Stimulated activated CD4-positive, alpha-beta T cell treated with anti-CD3 and anti-CD28 coated beads, TNF-alpha, amount 100 ng/mL, for 24 hours (primary cell): Measurements from ENCODE around the gene GPR3.

Experiments
- DNase-seq, 3 experiments: peaks; one replicate each; pipeline ENCODE4 v3.0.0-alpha.2; 2020; ENCODE audit warnings: low read depth in 3 of 3

Gene GPR3, protein sequence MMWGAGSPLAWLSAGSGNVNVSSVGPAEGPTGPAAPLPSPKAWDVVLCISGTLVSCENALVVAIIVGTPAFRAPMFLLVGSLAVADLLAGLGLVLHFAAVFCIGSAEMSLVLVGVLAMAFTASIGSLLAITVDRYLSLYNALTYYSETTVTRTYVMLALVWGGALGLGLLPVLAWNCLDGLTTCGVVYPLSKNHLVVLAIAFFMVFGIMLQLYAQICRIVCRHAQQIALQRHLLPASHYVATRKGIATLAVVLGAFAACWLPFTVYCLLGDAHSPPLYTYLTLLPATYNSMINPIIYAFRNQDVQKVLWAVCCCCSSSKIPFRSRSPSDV

DNA sequence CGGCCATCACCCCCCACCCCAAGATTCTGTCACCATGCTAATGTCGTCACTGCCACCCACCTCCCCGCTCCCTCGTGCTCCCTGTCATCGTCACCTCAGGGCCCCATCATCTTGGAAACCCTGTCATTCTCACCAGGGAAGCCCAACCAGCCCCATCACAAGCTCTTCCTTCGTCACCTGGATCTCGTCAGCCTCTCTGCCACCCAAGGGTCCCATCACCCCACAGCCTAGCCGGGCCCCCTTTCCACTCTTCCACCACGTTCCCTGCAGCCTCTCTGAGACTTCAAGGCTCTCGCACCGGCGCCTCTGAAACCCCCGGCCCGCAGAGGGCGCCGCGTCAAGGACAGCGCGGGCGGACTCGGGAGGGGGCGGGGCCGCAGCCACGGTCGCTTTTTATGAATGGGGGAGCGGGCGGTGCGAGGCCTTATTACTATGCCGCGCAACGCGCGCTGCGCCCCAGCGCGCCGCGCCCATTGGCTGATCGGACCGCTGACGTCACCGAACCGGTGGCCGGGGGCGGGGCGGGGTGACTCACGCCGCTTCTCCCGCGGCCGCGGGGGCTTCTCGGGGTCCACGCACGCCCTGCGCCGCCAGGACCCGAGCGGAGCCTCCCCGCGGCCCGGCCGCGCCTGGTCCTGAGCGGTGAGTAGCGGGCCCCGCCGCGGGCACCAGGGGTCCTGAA is at the start of gene GPR3:
GPR3 (plus strand) TSS at position 527 of the 682 bp plus-strand sequence. CDS start 1,177 bp downstream, outside the sequence.
- DNase-seq: peak; percentile 85 to 96 (median 88)

DNA sequence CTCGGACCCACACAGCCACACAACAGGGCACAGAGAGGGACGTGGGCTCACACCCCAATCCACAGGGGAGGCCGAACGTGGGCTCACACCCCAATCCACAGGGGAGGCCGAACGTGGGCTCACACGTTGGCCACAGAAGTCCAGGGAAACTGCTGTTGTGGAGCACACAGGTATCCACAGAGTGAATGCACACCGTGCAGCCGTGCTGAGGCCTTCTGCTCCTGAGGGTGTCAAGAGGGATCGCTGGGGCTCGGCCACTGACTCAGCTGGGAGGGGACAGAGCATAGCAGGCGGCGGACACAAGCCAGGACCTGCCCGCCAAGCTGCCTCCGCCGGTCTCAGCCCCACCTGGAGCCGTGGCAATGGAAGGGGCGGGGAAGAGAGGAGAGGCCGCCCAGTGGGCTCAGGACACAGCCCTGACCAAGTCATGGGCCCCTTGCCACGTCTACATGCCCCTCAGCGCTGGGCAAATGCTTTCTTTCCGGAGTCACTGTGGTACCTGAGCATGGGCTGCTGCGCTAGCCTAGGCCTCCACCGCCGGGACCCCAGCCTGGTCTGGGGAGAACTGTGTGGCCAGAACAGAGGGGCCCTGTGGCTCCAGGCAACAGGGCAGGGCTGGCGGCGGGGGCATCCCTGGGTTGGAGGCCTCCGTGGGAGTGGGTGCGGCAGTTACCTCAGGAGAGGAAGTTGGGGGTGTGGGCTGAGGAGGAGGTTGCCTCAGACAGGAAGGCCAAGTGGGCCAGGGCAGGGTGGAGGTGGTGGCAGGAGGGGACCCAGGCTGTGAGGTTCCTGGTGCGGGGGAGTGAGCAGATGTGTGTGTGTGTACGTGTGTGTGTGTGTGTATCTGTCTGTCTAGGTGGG is 49.4 kb upstream of the GPR3 start:
- peak in 1 of 3 experiments; percentile 59 for DNase-seq

DNA sequence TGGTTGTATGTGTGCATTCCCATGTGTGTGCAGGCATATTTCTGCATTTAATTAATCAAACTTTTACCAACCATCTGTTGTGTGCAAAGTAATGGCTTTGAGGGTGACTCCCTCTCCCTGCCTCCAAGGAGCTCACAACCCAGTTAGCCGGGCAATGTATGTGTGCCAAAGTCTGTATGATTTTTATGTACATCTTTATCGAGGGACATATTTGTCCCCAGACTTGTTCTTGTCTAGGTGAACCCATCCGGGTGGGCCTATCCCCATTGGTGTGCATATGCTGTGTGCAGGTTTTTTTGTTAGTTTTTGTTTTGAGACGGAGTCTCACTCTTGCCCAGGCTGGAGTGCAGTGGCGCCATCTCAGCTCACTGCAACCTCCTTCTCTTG is 48.8 kb upstream of the GPR3 start:
- DNase-seq: no peak

DNA sequence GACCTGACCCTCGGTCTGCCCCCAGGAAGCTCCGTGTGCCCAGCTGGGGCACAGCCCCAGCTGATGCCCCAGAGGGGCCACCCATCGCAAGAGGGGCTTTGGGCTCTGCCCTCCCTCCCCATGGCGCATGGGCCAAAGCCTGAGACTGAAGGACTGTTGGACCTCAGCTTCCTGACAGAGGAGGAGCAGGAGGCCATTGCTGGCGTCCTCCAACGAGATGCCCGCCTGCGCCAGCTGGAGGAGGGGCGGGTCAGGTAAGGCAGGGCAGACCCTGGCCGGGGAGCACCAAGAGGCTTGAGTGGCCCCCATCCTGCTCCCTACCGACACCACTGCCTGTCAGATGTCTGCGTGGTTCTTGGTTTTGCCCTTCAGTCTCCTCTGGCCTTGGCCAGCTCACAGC is 47.1 kb upstream of the GPR3 start:
- no peak for DNase-seq

DNA sequence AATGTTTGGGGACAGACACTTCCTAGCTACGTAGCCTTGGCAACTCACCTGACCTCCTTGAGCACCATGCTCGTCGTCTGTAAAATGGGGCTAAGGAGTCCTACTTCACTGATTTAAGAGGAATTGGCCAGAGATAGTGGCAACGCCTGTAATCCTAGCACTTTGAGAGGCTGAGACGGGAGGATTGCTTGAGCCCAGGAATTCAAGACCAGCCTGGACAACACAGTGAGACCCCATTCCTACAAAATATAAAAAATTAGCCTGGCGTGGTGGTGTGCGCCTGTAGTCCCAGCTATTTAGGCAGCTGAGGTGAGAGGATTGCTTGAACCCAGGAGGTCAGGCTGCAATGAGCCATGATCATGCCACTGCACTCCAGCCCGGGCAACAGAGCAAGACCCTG is 46.1 kb upstream of the GPR3 start:
- DNase-seq: no peak

DNA sequence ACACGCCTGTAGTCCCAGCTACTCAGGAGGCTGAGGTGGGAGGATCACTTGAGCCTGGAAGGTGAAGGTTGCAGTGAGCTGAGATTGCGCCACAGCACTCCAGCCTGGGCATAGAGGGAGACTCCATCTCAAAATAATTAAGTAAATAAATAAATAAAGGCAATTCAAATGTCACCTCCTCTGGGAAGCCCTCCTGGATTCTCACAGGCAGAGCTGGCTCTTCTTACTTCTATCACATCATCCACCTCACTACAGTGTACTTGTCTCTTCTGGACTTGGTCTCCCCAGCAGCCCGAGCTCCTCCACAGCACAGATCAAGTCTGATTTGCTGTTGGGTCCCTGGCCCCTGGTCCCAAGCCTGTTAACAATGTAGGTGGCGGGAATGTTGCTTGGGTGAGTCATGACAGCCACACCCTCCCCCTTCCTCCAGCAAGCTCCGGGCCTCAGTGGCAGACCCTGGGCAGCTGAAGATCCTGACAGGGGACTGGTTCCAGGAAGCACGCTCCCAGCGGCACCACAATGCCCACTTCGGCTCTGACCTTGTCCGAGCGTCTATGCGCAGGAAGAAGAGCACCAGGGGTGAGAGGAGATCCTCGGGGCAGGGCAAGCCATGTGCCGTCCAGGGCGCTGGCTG is 45.3 kb upstream of the GPR3 start:
- no peak for DNase-seq

DNA sequence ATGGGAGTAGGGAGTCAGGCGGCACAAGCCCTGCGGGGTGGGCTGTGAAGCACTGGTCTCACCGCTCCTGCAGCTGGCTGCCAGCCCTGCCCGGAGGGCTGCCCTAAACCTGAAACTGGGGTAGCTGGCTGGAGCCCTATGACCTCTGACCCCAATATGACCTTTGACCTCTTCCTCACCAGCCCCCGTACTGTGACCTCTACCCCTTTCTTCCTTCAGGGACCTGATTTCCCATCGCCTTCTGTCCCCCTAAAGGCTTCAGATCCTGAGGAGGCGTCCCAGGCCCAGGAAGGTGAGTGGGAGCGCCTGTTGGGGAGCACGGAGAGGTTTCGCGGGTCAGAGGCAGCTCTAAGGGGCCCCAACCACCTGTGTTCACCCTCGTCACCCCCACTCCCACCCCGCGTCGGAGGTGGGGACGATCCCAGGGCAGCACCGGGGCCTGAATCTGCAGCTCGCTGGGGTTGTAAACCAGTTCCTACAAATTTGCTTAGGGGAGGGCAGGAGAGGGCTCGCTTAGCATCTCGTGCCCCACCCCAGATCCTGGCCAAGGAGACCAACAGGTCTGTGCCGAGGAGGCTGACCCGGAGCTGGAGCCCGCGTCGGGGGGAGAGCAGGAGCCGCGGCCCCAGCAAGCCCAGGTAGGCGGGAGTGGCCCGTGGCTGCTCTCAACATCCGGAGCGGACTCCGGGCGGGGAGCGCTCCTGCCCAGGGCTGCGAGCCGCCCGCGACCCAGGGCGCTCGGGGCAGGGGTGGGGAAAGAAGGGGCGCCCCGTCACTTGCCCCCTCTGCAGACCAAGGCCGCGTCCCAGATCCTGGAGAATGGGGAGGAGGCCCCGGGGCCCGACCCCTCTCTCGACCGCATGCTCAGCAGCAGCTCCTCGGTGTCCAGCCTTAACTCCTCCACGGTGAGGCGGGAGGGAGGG is 43.3 kb upstream of the GPR3 start:
- peak in 1 of 3 experiments; percentile 19 for DNase-seq

DNA sequence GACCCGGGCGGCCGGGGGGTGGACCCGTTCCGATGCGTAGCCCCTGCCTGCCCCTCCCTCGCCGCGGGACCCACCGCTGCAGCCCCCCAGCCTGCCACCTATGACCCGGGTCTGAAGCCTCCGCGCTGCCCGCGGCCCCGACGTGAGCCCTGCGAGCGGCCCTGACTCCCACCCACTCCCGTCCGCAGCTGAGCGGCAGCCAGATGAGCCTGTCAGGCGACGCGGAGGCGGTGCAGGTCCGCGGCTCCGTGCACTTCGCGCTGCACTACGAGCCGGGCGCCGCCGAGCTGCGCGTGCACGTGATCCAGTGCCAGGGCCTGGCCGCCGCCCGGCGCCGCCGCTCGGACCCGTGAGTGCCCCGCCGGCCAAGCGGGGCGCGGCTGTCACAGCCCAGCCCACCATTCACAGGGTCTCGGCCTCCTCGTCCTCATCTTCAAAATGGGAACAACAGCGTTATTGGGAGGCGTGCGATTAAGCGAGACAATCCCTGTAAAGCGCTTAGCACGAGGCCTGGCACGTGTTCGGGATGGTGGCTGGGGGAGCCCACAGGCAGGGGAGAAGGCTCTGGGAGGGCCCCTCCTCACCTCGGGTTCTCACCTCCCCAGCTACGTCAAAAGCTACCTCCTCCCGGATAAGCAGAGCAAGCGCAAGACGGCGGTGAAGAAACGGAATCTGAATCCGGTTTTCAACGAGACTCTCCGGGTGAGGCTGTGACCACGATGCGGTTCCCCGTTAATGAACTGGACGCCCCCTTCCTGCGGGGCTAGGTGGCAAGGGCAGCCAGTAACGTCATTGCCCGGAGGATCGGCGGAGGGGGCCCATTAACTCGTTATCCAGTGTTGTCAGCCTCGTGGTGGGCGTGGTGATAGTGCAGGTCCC is 42.4 kb upstream of the GPR3 start:
- DNase-seq: no peak

DNA sequence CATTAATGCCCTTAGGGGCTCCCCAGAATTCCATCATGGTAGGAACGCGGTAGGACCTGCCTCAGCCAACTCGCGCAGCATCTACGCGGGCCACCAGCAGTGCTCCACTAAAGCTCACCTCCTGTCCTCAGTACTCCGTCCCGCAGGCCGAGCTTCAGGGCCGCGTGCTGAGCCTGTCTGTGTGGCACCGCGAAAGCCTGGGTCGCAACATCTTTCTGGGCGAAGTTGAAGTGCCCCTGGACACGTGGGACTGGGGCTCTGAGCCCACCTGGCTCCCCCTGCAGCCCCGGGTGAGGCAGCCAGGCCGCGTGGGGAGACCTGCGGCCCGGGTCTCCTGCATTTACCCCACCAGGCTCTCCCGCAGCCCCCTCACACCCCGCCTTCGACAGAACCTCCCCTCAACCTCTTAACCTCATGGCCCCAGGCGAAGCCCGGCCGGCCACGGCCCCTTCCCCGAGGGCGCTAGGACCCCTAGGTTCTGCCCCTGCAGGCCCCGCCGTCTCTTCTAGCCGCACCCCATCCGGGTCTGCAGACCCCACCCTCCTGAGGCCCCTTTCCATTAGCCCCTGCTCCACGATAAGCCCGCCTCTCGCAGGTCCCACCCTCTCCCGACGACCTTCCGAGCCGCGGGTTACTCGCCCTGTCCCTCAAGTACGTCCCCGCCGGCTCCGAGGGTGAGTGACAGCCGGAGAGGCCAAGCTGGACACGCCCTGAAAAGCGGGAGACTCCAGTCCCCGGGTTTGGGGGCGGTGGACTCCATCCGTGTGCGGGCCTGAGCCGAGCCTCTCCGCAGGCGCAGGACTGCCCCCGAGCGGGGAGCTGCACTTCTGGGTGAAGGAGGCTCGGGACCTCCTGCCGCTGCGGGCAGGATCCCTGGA is 41.5 kb upstream of the GPR3 start:
- DNase-seq: no peak

DNA sequence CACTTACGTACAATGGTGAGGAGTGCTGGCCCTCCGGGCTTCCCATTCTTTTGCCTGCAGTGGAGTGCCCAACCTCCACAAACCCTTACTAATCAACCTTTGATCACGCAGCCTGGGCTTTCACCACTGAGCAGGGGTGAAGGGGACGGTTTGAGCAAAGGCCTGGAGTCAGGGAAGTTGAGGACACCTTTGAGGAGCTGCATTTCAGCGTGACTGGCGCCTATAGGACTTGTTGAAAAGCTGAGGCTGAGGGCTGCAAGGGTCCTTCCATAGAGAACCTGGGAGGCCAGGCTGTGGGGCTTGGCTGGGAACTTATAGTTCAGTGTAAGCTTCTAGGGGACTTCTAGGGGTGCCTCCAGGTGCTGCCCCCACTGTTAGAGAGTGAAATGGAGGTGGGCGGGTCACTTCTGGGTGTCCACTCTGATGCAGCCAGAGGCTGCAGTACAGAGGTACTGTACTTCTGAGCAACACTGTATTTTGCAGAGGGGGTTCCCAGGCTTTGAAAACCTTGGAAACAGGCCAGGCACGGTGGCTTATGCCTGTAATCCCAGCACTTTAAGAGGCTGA is 40.8 kb upstream of the GPR3 start:
- DNase-seq: no peak

DNA sequence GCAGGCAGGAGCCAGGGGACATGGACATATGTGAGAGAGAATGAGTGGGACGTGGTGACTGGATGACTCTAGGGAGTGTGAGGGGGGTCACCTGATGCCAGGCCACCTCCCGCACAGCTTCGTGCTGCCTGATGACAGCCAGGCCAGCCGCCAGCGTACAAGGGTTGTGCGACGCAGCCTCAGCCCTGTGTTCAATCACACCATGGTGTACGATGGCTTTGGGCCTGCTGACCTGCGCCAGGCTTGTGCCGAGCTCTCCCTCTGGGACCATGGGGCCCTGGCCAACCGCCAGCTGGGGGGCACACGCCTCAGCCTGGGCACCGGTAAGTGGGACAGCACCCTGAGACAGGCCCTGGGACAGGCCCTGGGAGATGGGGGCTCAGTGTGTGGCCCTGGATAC is 39.3 kb upstream of the GPR3 start:
- DNase-seq: no peak

DNA sequence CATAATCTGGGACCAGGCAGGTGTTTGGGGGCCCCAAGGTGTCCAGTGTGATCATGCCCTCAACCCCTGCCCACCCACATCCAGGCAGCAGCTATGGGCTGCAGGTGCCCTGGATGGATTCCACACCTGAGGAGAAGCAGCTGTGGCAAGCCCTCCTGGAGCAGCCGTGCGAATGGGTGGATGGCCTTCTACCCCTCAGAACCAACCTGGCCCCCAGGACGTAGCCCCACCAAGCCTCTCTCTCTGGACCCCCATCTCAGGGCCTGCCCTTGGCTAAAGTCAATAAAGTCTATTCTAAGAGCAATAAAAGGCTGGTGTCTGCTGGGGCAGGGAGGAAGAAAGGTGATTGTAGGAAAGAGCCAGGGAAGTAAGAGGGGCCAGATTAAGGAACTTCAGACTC is 38.8 kb upstream of the GPR3 start:
- DNase-seq: no peak

DNA sequence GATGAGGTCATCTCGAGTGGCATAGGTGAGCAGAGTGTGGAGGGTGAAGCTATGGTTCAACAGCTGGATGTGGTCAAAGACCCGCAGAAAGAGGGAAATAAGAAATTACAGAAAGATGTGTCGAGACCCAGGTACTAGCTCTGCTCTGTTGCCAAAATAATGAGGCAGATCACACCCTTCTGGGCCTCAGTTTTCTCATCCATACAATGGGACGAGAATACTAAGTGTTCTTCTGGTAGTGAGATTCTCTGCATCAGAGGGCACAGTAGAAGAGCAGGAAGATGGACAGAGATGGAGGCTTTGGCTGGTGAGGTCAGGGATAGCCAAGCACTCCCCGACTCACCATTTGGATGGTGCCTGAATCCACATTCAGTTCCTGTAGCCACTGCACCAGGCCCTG is 36.7 kb upstream of the GPR3 start:
- DNase-seq: no peak

DNA sequence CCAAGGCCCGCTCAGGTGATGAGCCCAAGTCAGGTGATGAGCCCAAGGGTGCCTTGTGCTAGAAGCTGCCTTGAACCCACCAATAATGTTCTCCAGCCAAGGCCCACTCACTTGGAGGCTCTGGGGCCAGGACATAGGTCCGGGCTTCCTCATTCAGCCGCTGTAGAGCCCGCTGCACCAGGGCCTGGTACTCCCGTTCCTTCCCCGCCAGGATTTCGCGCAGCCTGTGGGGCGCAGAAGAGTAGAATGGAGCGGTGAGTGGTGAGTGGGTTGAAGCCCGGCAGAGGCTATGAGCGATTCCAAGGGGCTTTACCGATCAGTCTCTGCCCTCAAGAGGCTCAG is 36.2 kb upstream of the GPR3 start:
- no peak for DNase-seq

DNA sequence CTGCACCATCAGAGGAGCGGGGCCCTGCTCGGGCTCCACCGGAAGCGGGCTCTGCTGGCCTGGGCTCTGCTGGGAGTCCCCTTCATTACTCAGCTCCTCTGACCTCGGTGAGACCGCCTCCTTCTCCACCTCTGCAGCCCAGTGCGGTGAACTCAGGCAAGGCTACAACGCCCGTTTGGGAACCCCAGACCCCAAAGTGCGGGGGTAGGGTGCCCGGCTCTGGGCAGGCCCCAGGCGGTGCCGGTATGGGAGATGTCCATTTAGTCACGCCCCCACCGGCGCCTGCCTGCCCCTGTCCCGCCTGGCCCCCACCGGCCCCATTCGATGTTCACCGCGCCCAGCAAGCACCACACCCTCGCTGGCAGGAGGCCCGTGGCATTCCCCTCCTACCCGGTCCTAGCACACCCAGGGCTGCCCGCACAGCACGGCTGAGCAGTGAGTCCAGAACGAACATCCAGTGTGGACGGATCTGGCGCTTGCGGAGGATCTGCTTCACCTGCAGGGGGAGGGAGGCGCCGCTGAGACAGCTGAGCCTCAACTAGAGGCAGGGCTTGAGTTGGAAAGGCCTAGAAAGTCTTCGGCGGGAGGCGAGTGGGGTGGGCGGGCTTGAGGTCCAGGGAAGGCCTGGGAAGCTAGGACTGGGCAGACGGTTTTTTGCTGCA is 35.7 kb upstream of the GPR3 start:
- DNase-seq: peak in 1 of 3 experiments; percentile 51

DNA sequence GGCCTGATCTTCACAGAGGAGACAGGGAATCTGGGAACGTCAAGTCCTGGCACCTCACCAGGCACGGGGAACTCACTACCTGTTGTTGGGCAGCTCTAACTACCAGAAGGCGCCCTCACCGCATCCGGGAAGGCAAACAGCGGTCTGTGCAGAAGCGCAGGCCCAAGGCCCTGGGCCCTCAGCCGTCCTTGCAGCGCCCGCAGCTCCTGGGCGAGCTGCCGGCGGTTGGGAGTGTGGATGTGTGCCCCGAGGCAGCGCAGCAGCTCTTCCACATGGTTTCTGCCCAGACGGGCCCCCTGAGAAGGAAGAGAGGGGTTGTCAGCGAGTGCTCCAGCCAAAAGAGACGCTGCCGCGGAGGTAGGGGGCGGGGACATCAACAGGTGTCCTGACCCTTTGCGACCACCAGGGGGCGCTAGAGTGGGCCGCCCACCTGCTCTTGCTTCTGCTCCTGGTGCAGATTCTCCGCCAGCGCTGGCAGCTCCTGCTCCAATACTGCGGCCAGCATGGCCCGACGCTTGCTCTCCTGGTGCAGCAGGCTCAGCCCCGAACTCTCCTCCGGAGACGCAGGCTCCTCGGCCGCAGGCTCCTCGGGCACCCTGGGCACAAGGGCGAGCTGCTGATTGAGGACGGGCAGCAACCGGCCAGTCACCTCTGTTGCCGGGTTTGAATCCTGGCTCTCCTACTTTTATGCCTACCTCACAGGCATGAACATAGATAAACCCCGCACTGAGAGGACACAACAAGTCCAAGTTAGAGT is 35.0 kb upstream of the GPR3 start:
- peak; percentile 62 to 80 (median 69) for DNase-seq
